Endometrium (tissue), 2 donors: ENCODE measurements around the gene ABCA4.

Experiments used
- FAIRE-seq: peaks from 2 replicates; lab custom pipeline; 2012; peaks lifted over from hg19 to GRCh38; lab: Jason Lieb, UNC
- donor health status: control.
- donor health status: control.

The ABCA4 gene

GRCh38 chr1:94083681-94084080 lies 37.3 kb downstream of the ABCA4 start:
- no peak for FAIRE-seq

- no peak for FAIRE-seq
These were observed 39.2 kb downstream of the ABCA4 start for GRCh38 chr1:94081566-94082344.

- no peak for FAIRE-seq
These were observed 41.0 kb downstream of the ABCA4 start for GRCh38 chr1:94079989-94080388.

GRCh38 chr1:94079080-94079940 lies 41.6 kb downstream of the ABCA4 start:
- FAIRE-seq = no peak

- FAIRE-seq = no peak
These were observed 48.0 kb downstream of the ABCA4 start for GRCh38 chr1:94072840-94073522.

- FAIRE-seq = no peak
These were observed 49.0 kb downstream of the ABCA4 start for GRCh38 chr1:94071976-94072375.

- no peak for FAIRE-seq
These were observed 49.6 kb downstream of the ABCA4 start for GRCh38 chr1:94071391-94071790.

GRCh38 chr1:94070865-94071264 lies 50.1 kb downstream of the ABCA4 start:
- no peak for FAIRE-seq

GRCh38 chr1:94069919-94070285 lies 51.0 kb downstream of the ABCA4 start:
- no peak for FAIRE-seq

- no peak for FAIRE-seq
These were observed 51.7 kb downstream of the ABCA4 start for GRCh38 chr1:94068999-94069918.

GRCh38 chr1:94068096-94068998 lies 52.6 kb downstream of the ABCA4 start:
- no peak for FAIRE-seq

- no peak for FAIRE-seq
These were observed 53.8 kb downstream of the ABCA4 start for GRCh38 chr1:94067196-94067595.

GRCh38 chr1:94063379-94063778 lies 57.6 kb downstream of the ABCA4 start:
- peak; percentile 99 for FAIRE-seq

- no peak for FAIRE-seq
These were observed 59.2 kb downstream of the ABCA4 start for GRCh38 chr1:94061513-94062443.

- peak; percentile 26 for FAIRE-seq
These were observed 60.2 kb downstream of the ABCA4 start for GRCh38 chr1:94060720-94061119.

GRCh38 chr1:94058766-94059165 lies 62.2 kb downstream of the ABCA4 start:
- FAIRE-seq = no peak

GRCh38 chr1:94056996-94057395 lies 64.0 kb downstream of the ABCA4 start:
- FAIRE-seq = no peak

GRCh38 chr1:94056171-94056570 lies 64.8 kb downstream of the ABCA4 start:
- FAIRE-seq = no peak

- FAIRE-seq = no peak
These were observed 65.4 kb downstream of the ABCA4 start for GRCh38 chr1:94055459-94056122.
